Ishikawa (cell line): ENCODE measurements around the gene CALCB.

ENCODE experiments used
- CEBPB ChIP-seq: IDR thresholded peaks from 2 replicates; pipeline ENCODE4 v1.6.1; 2012
- CREB1 ChIP-seq: IDR thresholded peaks from 2 replicates; pipeline ENCODE4 v1.6.1; 2012; ENCODE audit warnings: low read depth
- EGR1 ChIP-seq: IDR thresholded peaks from 2 replicates; pipeline ENCODE4 v1.6.1; 2012
- EP300 ChIP-seq: IDR thresholded peaks from 2 replicates; pipeline ENCODE4 v1.6.1; 2012; ENCODE audit warnings: borderline replicate concordance
- RAD21 ChIP-seq: IDR thresholded peaks from 2 replicates; pipeline ENCODE4 v1.6.1; 2012; ENCODE audit warnings: low read depth
- TAF1 ChIP-seq: IDR thresholded peaks from 2 replicates; pipeline ENCODE4 v1.6.1; 2012; ENCODE audit warnings: low read depth, mild to moderate bottlenecking
- TCF12 ChIP-seq: IDR thresholded peaks from 2 replicates; pipeline ENCODE4 v1.6.1; 2012; ENCODE audit warnings: low read depth
- YY1 ChIP-seq: IDR thresholded peaks from 2 replicates; pipeline ENCODE4 v1.6.1; 2012; ENCODE audit warnings: low read depth
- TF ChIP-seq, protein P1 (sequence below): IDR thresholded peaks from 2 replicates; pipeline ENCODE4 v1.6.1; 2012
- TF ChIP-seq, protein P2 (sequence below): IDR thresholded peaks from 2 replicates; pipeline ENCODE4 v1.6.1; 2012; ENCODE audit warnings: low read depth, mild to moderate bottlenecking

DNA sequence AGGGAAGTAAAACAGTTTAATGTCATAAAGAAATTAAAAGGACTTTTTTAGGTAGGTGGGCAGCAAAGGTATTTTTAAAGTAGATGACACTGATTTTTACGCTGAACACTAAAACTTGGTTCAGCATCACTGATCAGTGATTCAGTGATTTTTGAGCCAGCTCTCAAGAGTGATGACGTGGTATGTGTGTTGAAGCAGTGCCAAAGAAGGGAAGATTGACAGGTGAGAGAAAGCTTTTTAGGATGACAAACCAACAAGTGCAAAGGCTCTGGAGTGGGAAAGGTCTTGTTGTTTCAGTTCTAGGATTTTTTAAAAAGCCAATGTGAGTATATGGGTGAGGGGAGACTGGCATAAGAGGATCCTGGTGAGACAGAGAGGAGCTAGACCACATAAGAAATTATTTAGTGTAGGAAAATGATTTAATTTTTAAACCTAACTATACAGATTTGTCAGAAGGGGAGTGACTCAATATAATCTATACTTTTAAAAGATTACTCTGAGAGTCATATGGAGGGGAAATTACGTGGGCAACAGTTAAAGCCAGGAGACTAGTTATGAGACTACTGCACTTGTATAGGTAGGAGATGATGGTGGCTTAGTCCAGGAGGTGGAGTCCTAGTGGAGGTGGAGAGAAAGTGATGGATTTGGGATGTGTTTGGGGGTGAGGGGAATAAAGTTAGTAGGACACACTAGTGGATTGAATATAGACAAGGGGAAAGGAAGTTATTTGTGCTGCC is 17.6 kb upstream of the CALCB start:
- TF ChIP-seq EP300, result no peak
- TF ChIP-seq CEBPB, result no peak
- TF ChIP-seq RAD21, result no peak
- TF ChIP-seq, protein P1, sequence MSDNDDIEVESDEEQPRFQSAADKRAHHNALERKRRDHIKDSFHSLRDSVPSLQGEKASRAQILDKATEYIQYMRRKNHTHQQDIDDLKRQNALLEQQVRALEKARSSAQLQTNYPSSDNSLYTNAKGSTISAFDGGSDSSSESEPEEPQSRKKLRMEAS, result no peak
- TF ChIP-seq TAF1, result no peak
- no peak for TF ChIP-seq CREB1
- TF ChIP-seq TCF12, result no peak
- no peak for TF ChIP-seq EGR1
- TF ChIP-seq YY1, result no peak
- TF ChIP-seq, protein P2, sequence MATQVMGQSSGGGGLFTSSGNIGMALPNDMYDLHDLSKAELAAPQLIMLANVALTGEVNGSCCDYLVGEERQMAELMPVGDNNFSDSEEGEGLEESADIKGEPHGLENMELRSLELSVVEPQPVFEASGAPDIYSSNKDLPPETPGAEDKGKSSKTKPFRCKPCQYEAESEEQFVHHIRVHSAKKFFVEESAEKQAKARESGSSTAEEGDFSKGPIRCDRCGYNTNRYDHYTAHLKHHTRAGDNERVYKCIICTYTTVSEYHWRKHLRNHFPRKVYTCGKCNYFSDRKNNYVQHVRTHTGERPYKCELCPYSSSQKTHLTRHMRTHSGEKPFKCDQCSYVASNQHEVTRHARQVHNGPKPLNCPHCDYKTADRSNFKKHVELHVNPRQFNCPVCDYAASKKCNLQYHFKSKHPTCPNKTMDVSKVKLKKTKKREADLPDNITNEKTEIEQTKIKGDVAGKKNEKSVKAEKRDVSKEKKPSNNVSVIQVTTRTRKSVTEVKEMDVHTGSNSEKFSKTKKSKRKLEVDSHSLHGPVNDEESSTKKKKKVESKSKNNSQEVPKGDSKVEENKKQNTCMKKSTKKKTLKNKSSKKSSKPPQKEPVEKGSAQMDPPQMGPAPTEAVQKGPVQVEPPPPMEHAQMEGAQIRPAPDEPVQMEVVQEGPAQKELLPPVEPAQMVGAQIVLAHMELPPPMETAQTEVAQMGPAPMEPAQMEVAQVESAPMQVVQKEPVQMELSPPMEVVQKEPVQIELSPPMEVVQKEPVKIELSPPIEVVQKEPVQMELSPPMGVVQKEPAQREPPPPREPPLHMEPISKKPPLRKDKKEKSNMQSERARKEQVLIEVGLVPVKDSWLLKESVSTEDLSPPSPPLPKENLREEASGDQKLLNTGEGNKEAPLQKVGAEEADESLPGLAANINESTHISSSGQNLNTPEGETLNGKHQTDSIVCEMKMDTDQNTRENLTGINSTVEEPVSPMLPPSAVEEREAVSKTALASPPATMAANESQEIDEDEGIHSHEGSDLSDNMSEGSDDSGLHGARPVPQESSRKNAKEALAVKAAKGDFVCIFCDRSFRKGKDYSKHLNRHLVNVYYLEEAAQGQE, result no peak
